Large intestine (tissue), 3 donors: ENCODE measurements around the gene STXBP1. TPM values are rescaled to one million over a fixed set of nuclear protein-coding genes. Genes with fewer than 3 reads are reported as not detected.

Experiments
- DNase-seq, 2 donors: peaks; one replicate each; pipeline versions ENCODE4 v3.0.0 to v3.0.0-alpha.2; 2013
- H3K27ac ChIP-seq: one replicate; pipeline ENCODE4 v1.5.1; 2013; ENCODE audit warnings: low read length
- H3K27me3 ChIP-seq: 2 replicates; pipeline ENCODE4 v1.6.1; 2013; ENCODE audit warnings: low read length; ENCODE audit not compliant: control insufficient read depth, insufficient read depth
- H3K36me3 ChIP-seq: 2 replicates; pipeline ENCODE4 v1.6.1; 2013; ENCODE audit warnings: low read length; ENCODE audit not compliant: control insufficient read depth, insufficient read depth
- H3K4me1 ChIP-seq: one replicate; pipeline ENCODE4 v1.6.1; 2013; ENCODE audit warnings: low read length; ENCODE audit not compliant: control insufficient read depth, insufficient read depth
- H3K4me3 ChIP-seq: one replicate; pipeline ENCODE4 v1.5.1; 2013; ENCODE audit warnings: low read length
- H3K9me3 ChIP-seq: one replicate; pipeline ENCODE4 v1.6.1; 2013; ENCODE audit warnings: mild to moderate bottlenecking, low read depth, low read length, moderate library complexity; ENCODE audit not compliant: control insufficient read depth
- WGBS: methylation state at CpG from one replicate; pipeline ENCODE4 v1.1.5; 2013; ENCODE audit warnings: low lambda C conversion rate; ENCODE audit not compliant: insufficient coverage; 5-methylcytosine and 5-hydroxymethylcytosine counted together
- polyA plus RNA-seq: library from polyadenylated mRNA; unstranded; fragments of 120-200 nt; gene quantifications from one replicate; pipeline ENCODE4 v1.2.1, GENCODE V29; 2013

STXBP1 gene
- polyA plus RNA-seq, 1 donor, result 32.2 TPM

DNA sequence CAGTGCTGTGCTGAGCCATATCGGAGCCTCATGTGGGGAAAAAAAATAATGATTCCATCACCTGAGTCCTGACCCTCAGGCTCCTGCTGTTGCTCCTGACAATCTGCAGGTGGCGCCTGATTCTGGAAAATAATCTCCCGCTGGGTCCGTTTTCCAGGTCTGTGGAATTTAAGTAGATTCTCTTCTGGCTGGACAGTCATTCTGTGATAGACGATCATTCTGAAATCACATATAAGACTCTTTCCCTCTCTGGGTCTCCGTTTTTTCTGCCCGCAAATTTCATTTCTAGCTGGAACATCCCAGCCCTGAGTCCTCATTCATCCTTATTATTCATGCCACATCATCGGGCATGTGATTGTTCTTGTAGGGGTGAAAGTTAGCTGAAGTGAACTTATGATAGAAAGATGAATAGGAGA is 22.1 kb upstream of the STXBP1 start:
- H3K27me3 ChIP-seq, result no peaks in the 10 kb centered on the region
- H3K36me3 ChIP-seq, result no peaks in the 10 kb centered on the region
- H3K4me3 ChIP-seq, result no peak overlapping the region
- H3K4me1 ChIP-seq, result no peaks in the 10 kb centered on the region
- peak in 1 of 2 donors; percentile 63 for DNase-seq
- H3K27ac ChIP-seq, result no peak overlapping the region
- H3K9me3 ChIP-seq, result no peaks in the 10 kb centered on the region
- 20% methylated on average over 1 of the region's 8 CpGs for WGBS

- no peaks in the 10 kb centered on the region for H3K9me3 ChIP-seq
- no peak overlapping the region for H3K27ac ChIP-seq
- no CpG with 5 or more reads among the region's 5 CpGs for WGBS
- no peak for DNase-seq
- no peaks in the 10 kb centered on the region for H3K4me1 ChIP-seq
- H3K36me3 ChIP-seq, result no peaks in the 10 kb centered on the region
- no peak overlapping the region for H3K4me3 ChIP-seq
- no peaks in the 10 kb centered on the region for H3K27me3 ChIP-seq
Observed at GRCh38 chr9:127595611-127596010, 16.5 kb upstream of the STXBP1 start.

GRCh38 chr9:127598839-127599549 is 13.1 kb upstream of the STXBP1 start:
- H3K27ac ChIP-seq, result no peak overlapping the region
- WGBS, result 38% methylated on average over 2 of the region's 13 CpGs
- no peaks in the 10 kb centered on the region for H3K9me3 ChIP-seq
- DNase-seq, result no peak
- H3K4me3 ChIP-seq, result no peak overlapping the region
- no peaks in the 10 kb centered on the region for H3K27me3 ChIP-seq
- H3K36me3 ChIP-seq, result no peaks in the 10 kb centered on the region
- H3K4me1 ChIP-seq, result no peaks in the 10 kb centered on the region

- no peaks in the 10 kb centered on the region for H3K36me3 ChIP-seq
- 40% methylated on average over 1 of the region's 7 CpGs for WGBS
- no peak for DNase-seq
- no peaks in the 10 kb centered on the region for H3K27me3 ChIP-seq
- no peak overlapping the region for H3K27ac ChIP-seq
- no peak overlapping the region for H3K4me3 ChIP-seq
- no peaks in the 10 kb centered on the region for H3K9me3 ChIP-seq
- no peaks in the 10 kb centered on the region for H3K4me1 ChIP-seq
Observed at GRCh38 chr9:127599550-127599891, 12.6 kb upstream of the STXBP1 start.

GRCh38 chr9:127603226-127603625 is 8.9 kb upstream of the STXBP1 start:
- peaks cover 9% of the 10 kb centered on the region for H3K4me1 ChIP-seq
- no peaks in the 10 kb centered on the region for H3K27me3 ChIP-seq
- no peaks in the 10 kb centered on the region for H3K36me3 ChIP-seq
- no peak overlapping the region for H3K27ac ChIP-seq
- H3K4me3 ChIP-seq, result no peak overlapping the region
- DNase-seq, result no peak
- WGBS, result no CpG with 5 or more reads among the region's 3 CpGs
- no peaks in the 10 kb centered on the region for H3K9me3 ChIP-seq

DNA sequence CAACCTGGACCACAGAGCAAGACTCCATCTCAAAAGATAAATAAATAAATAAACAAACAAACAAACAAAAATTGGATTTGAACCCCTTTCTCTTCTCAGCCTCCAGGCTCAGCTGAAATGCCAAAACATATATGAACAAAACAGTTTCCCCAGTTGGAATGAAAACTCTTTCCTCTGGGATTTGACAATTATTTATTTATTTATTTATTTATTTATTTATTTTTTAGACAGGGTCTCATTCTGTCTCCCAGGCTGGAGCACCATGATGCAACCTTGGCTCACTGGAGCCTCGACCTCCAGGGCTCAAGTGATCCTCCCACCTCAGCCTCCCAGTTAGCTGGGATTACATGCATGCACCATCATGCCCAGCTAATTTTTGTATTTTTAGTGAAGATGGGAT is 6.0 kb upstream of the STXBP1 start:
- DNase-seq, result no peak
- Histone ChIP-seq H3K27me3 (peaks cover 17% of the 10 kb centered on the region), H3K4me3 (no peak overlapping the region), H3K4me1 (peaks cover 9% of the 10 kb centered on the region), H3K36me3 (no peaks in the 10 kb centered on the region), H3K27ac (no peak overlapping the region), H3K9me3 (no peaks in the 10 kb centered on the region)
- WGBS, result no CpG with 5 or more reads among the region's 1 CpG

DNA sequence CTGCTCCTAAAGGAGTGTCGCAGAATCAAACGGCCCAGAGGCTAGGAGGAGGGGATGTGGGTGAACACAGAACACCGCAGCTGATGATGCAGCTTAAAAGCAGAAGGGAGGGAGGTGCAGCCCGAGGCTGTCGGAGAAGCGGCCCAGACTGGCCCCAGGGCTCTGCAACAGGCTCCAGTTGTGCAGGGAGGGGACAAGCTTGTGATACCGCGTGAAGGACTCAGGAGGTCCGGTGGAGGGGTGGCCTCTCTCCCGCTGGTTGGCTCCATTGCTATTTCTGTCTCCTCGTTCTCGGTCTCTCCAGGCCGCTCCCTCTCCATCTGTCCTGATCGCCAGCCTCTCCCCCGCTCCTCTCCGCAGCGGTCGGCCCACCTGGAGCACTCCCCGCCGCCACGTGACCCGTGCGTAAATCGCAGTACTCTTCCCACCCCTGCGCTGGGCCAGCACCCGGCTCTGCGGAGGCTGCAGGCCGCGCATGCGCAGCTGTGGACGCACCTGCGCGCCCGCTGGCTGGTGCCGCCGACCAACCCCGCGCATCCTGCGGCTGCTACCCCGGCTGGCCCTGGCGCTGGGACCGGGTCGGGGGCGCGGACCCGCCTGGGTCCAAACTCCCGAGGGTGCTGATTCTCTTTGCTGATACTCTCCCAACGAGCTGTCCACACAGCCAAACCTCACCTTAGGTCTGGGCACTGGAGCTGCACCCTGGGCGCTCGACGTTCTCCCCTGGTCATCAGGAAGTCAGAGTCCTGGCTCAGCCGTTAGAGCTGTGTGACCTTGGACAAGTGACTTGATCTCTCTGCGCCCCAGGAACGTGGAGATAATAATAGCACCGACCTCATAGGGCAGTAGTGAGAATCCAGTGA is 3.7 kb upstream of the STXBP1 start:
- Histone ChIP-seq H3K4me3 (peak overlapping the region; percentile 19), H3K4me1 (peaks cover 19% of the 10 kb centered on the region), H3K9me3 (peaks cover 3% of the 10 kb centered on the region), H3K27ac (peak overlapping the region; percentile 51), H3K36me3 (no peaks in the 10 kb centered on the region), H3K27me3 (peaks cover 27% of the 10 kb centered on the region)
- WGBS, result no CpG with 5 or more reads among the region's 55 CpGs
- DNase-seq, result peak; percentile 75 to 81

GRCh38 chr9:127611603-127611898 is 526 bp upstream of the STXBP1 start:
- Histone ChIP-seq H3K4me1 (peaks cover 19% of the 10 kb centered on the region), H3K4me3 (peak overlapping the region; percentile 67), H3K27ac (peak overlapping the region; percentile 63)

GRCh38 chr9:127612939-127613582 is 984 bp downstream of the STXBP1 start:
- H3K4me1 ChIP-seq, result peaks cover 12% of the 10 kb centered on the region
- H3K9me3 ChIP-seq, result peaks cover 3% of the 10 kb centered on the region
- H3K36me3 ChIP-seq, result no peaks in the 10 kb centered on the region
- peak in 1 of 2 donors; percentile 63 for DNase-seq
- H3K27me3 ChIP-seq, result peaks cover 42% of the 10 kb centered on the region
- WGBS, result 0% methylated on average over 1 of the region's 41 CpGs
- peak overlapping the region; percentile 60 for H3K27ac ChIP-seq
- peak overlapping the region; percentile 56 for H3K4me3 ChIP-seq

More at GRCh38 chr9:127611603-127611898, 526 bp upstream of the STXBP1 start:
- no peak for DNase-seq
- Histone ChIP-seq H3K27me3 (peaks cover 41% of the 10 kb centered on the region), H3K9me3 (peaks cover 3% of the 10 kb centered on the region), H3K36me3 (no peaks in the 10 kb centered on the region)
- no CpG with 5 or more reads among the region's 11 CpGs for WGBS

DNA sequence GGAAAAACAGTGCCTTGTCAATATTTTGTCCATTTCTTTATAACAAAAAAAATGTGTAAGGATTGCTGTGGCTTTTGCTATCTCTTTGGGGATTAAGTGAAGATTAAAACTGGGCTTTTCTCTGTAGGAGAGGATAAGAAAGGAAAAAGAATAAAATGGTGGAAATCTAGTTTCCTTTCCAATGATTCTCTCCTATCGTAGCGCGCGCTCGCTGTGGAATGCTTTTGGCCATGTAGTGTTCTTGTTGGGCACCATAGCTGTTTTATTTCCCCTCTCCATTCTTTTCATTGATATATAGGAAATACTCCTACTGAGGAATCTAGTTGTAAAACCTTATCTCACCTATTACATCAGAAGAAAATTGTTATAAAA is 1.5 kb downstream of the STXBP1 start:
- H3K27me3 ChIP-seq, result peaks cover 42% of the 10 kb centered on the region
- no peak for DNase-seq
- whole genome bisulfite sequencing, result 20% methylated on average over 1 of the region's 5 CpGs
- H3K9me3 ChIP-seq, result peaks cover 3% of the 10 kb centered on the region
- peak overlapping the region; percentile 56 for H3K4me3 ChIP-seq
- no peaks in the 10 kb centered on the region for H3K36me3 ChIP-seq
- peaks cover 10% of the 10 kb centered on the region for H3K4me1 ChIP-seq
- peak overlapping the region; percentile 60 for H3K27ac ChIP-seq
